ENCODE measurements around the gene TPRG1. TPM values are rescaled to one million over a fixed set of nuclear protein-coding genes. Genes with fewer than 3 reads are reported as not detected.

The TPRG1 gene
- total and polyA plus RNA-seq, 9 of the 15 experiments (the other 6 are each of a cell fraction or from before 2014, with no cell fraction given) = 0.01 TPM; not detected in 8

- TF ChIP-seq ZNF79 (CRISPR knock-in tag; IDR thresholded peaks at IDR 0.05; ENCODE audit: low read depth) (no peak), FOSL1 (tag; conservative IDR thresholded peaks at IDR 0.05) (no peak), JUN (IDR thresholded peaks at IDR 0.05; ENCODE audit: borderline replicate concordance, low read depth, low read length) (no peak), JUN (CRISPR knock-in tag; IDR thresholded peaks at IDR 0.05; ENCODE audit: borderline replicate concordance) (no peak), HDAC2 (IDR thresholded peaks at IDR 0.05) (no peak)
These were observed 29.2 kb upstream of the TPRG1 start (continued) for GRCh38 chr3:189142527-189142926.

- H3K27me3 ChIP-seq (ENCODE audit: control insufficient read depth in 2 of 2, insufficient read depth in 2 of 2, low read length in 2 of 2) = no peaks in the 10 kb centered on the region
- no peak overlapping the region for H2AFZ ChIP-seq (ENCODE audit: low read depth, low read length)
- no TSS peak for BruUV-seq (replicated peaks)
- no peak overlapping the region for H3K27ac ChIP-seq (ENCODE audit: extremely low read depth, low read depth, low read length)
- intact Hi-C loops (cut with micrococcal nuclease) (no loop called here), in situ Hi-C loops (cut with MboI) (loop anchor here (25.0 kb wide), 1 partner anchor 1406 kb away; the partner anchor contains the start of gene BCL6)
- H3K9ac ChIP-seq (ENCODE audit: insufficient read depth in 1 of 2, low read depth in 2 of 2, low read length in 2 of 2) = no peak overlapping the region
- no peaks in the 10 kb centered on the region for H3K79me2 ChIP-seq (ENCODE audit: control insufficient read depth, insufficient read depth, low read length)
- H3K9me3 ChIP-seq (replicated peaks; ENCODE audit: control insufficient read depth, insufficient read depth, low read depth, low read length) = no peaks in the 10 kb centered on the region
- no peak for ATAC-seq
- ChIA-PET POLR2A (no interaction called here), CTCF (ENCODE audit: low intra/inter-chr PET ratio) (no interaction called here)
- FAIRE-seq = no peak
- no peaks in the 10 kb centered on the region for H4K20me1 ChIP-seq (replicated peaks; ENCODE audit: control insufficient read depth, insufficient read depth, low read length)
- H3K36me3 ChIP-seq (ENCODE audit: control insufficient read depth, insufficient read depth, low read length) = no peaks in the 10 kb centered on the region
- 0% methylated on average over 1 of the region's 1 CpG for WGBS (ENCODE audit: insufficient coverage, low coverage, missing lambda C conversion rate)
- no peak overlapping the region for H3K4me3 ChIP-seq
- H3K9me1 ChIP-seq (ENCODE audit: control insufficient read depth, insufficient read depth, low read length) = no peaks in the 10 kb centered on the region
- DNase-seq (ENCODE audit: extremely low read depth in 1 of 4, low spot score in 3 of 4) = no peak
- H3K4me2 ChIP-seq (ENCODE audit: insufficient read depth, low read length) = no peak overlapping the region
- no peaks in the 10 kb centered on the region for H3K4me1 ChIP-seq (replicated peaks in 1 of 2; ENCODE audit: control insufficient read depth in 2 of 2, insufficient read depth in 2 of 2, low read length in 2 of 2)
- TF ChIP-seq BRD9 (IDR thresholded peaks at IDR 0.05; ENCODE audit: low read depth, partially characterized antibody) (no peak), THAP7 (CRISPR knock-in tag; IDR thresholded peaks at IDR 0.05) (no peak), ZNF644 (tag; IDR thresholded peaks at IDR 0.05; ENCODE audit: low read depth) (no peak), MLX (CRISPR knock-in tag; conservative IDR thresholded peaks at IDR 0.05) (no peak), ZFPM2 (CRISPR knock-in tag; IDR thresholded peaks at IDR 0.05) (no peak), NR2C1 (IDR thresholded peaks at IDR 0.05) (no peak), NR2C1 (tag; IDR thresholded peaks at IDR 0.05) (no peak), IRF1 (CRISPR knock-in tag; IDR thresholded peaks at IDR 0.05; ENCODE audit: borderline replicate concordance) (no peak), THRAP3 (IDR thresholded peaks at IDR 0.05; ENCODE audit: borderline replicate concordance) (no peak), NR3C1 (CRISPR knock-in tag; IDR thresholded peaks at IDR 0.05) (no peak), ZNF280B (CRISPR knock-in tag; IDR thresholded peaks at IDR 0.05) (no peak), ZNF589 (CRISPR knock-in tag; IDR thresholded peaks at IDR 0.05; ENCODE audit: low read depth) (no peak)
These were observed 28.4 kb upstream of the TPRG1 start for GRCh38 chr3:189143321-189143720.

Data from K562 (cell line).